Suppressor macrophage (primary cell): Measurements from ENCODE around the gene UGT2A2.
"Not testable (repeated sequence)": the region's sequence is repeated elsewhere in the genome, so short reads cannot be mapped to it uniquely, and the experiment has no call there.

Experiments
- DNase-seq, 4 experiments: peaks; one replicate each; pipeline ENCODE4 v3.0.0-alpha.2; 2020 to 2022
- total RNA-seq, 17 experiments: gene quantifications; one replicate each; lab custom pipeline; 2026; ENCODE audit warnings: mixed read lengths in 6 of 17, inconsistent platforms in 3 of 17; lab: John Stamatoyannopoulos, UW

Gene UGT2A2
- total RNA-seq = 0 to 0.11 (median 0) reads per million in 17 experiments

- DNase-seq = no peak
These were observed at the start of gene UGT2A2 for GRCh38 chr4:69639542-69639941. TSS of gene UGT2A2 (minus strand) at chr4:69639642. CDS start at chr4:69639640, 2 bp downstream.

- no peak for DNase-seq
These were observed 45.4 kb upstream of the UGT2A2 start for GRCh38 chr4:69684804-69685203.

- DNase-seq = no peak
These were observed 29.2 kb upstream of the UGT2A2 start for GRCh38 chr4:69668680-69669079.

- DNase-seq = not testable (repeated sequence)
These were observed 24.6 kb upstream of the UGT2A2 start for GRCh38 chr4:69664009-69664408.

GRCh38 chr4:69661130-69661803 is 21.8 kb upstream of the UGT2A2 start:
- DNase-seq = not testable (repeated sequence)

- no peak for DNase-seq
These were observed 18.7 kb upstream of the UGT2A2 start for GRCh38 chr4:69658133-69658532.

GRCh38 chr4:69656653-69657158 is 17.3 kb upstream of the UGT2A2 start:
- DNase-seq = no peak

- DNase-seq = no peak
These were observed 13.7 kb upstream of the UGT2A2 start, which contains the start of gene UGT2A1 for GRCh38 chr4:69653147-69653546. TSS of gene UGT2A1 (minus strand) at chr4:69653247. CDS start at chr4:69647644, 5,603 bp downstream.

- no peak for DNase-seq
These were observed 11.4 kb upstream of the UGT2A2 start for GRCh38 chr4:69650872-69651271.

GRCh38 chr4:69649629-69650028 is 10.2 kb upstream of the UGT2A2 start:
- DNase-seq = no peak

GRCh38 chr4:69649207-69649606 is 9.8 kb upstream of the UGT2A2 start:
- DNase-seq = no peak

- DNase-seq = no peak
These were observed 3.5 kb upstream of the UGT2A2 start for GRCh38 chr4:69642961-69643360.

GRCh38 chr4:69640289-69640688 is 847 bp upstream of the UGT2A2 start:
- no peak for DNase-seq

- peak in 1 of 4 experiments; percentile 3 for DNase-seq
These were observed 22.3 kb downstream of the UGT2A2 start for GRCh38 chr4:69617083-69617694.

- DNase-seq = no peak
These were observed 29.0 kb downstream of the UGT2A2 start for GRCh38 chr4:69610484-69610883.

- no peak for DNase-seq
These were observed 38.4 kb downstream of the UGT2A2 start for GRCh38 chr4:69601065-69601464.

GRCh38 chr4:69600013-69600412 is 39.4 kb downstream of the UGT2A2 start:
- DNase-seq = no peak

GRCh38 chr4:69594382-69594781 is 45.1 kb downstream of the UGT2A2 start:
- DNase-seq = no peak

- DNase-seq = no peak
These were observed 48.1 kb downstream of the UGT2A2 start for GRCh38 chr4:69591364-69591763.

- no peak for DNase-seq
These were observed 49.6 kb downstream of the UGT2A2 start for GRCh38 chr4:69589884-69590283.

GRCh38 chr4:69584135-69584534 is 55.3 kb downstream of the UGT2A2 start:
- no peak for DNase-seq

- no peak for DNase-seq
These were observed 55.9 kb downstream of the UGT2A2 start for GRCh38 chr4:69583543-69583942.

- no peak for DNase-seq
These were observed 62.2 kb downstream of the UGT2A2 start for GRCh38 chr4:69577245-69577644.

GRCh38 chr4:69576251-69576877 is 63.1 kb downstream of the UGT2A2 start:
- DNase-seq = no peak
